ENCODE measurements around the gene TFR2. TPM values are rescaled to one million over a fixed set of nuclear protein-coding genes. Genes with fewer than 3 reads are reported as not detected.

The TFR2 gene
- total RNA-seq, 1 experiment from 2014 or later, result 11.8 TPM

DNA sequence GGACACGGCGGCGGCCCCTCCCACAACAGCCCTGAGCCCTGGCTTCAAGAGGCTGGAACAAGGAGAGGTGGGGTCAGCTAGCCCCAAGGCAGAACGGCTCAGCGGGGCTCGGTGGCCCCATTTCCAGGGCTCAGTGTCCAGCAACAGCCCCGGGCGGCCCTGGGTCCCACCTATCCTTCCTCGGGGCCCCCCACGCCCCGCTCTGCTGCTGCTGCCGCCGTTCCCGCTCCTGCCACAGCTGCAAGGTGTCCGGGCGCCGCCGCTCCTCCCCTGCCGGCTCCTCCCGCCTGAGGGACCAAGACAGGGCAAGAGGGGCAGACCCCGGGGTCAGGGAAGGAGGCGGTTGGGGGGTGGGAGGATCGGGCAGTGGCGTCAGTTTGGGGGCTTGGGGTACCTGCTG is 64.2 kb downstream of the TFR2 start:
- ChIA-PET RAD21 (ENCODE audit: low non-redundant PET in 1 of 2, low total read pairs in 2 of 2, uncharacterized antibody in 2 of 2, unreplicated experiment in 2 of 2) (no interaction called here), CTCF (no interaction called here), POLR2A (interaction anchor here (2.5 kb wide), 1 partner anchor 9 kb away, joined by 9 read pairs; the partner anchor contains the start of genes FBXO24 and LRCH4)
- Histone ChIP-seq H3K79me2 (ENCODE audit: insufficient read depth, low read length) (no peaks in the 10 kb centered on the region), H3K36me3 (ENCODE audit: control insufficient read depth in 1 of 2, insufficient read depth in 2 of 2, low read length in 2 of 2) (peaks cover 9 to 10% of the 10 kb centered on the region in 2 experiments; a peak in 3 of 4 replicates), H3K4me2 (ENCODE audit: low read length) (no peak overlapping the region), H3K9me3 (ENCODE audit: control insufficient read depth in 1 of 2, insufficient read depth in 1 of 2, low read depth in 1 of 2, low read length in 2 of 2) (no peaks in the 10 kb centered on the region), H3K27ac (ENCODE audit: low read depth, low read length) (no peak overlapping the region), H3K9me2 (ENCODE audit: insufficient read depth) (no peaks in the 10 kb centered on the region), H3K4me1 (ENCODE audit: control insufficient read depth in 1 of 2, insufficient read depth in 2 of 2, low read length in 2 of 2) (peaks cover 2 to 9% of the 10 kb centered on the region in 2 experiments; a peak in 3 of 4 replicates), H4K20me1 (ENCODE audit: insufficient read depth) (no peaks in the 10 kb centered on the region), H3K27me3 (ENCODE audit: insufficient read depth, low read length) (no peaks in the 10 kb centered on the region), H3K4me3 (replicated peaks in 1 of 2; ENCODE audit: low read depth in 1 of 2, low read length in 2 of 2) (no peak overlapping the region), H3K9ac (ENCODE audit: low read length) (no peak overlapping the region), H2AFZ (ENCODE audit: low read depth, low read length, poor library complexity, severe bottlenecking) (no peak overlapping the region)
- no peak for TF ChIP-seq CEBPB (IDR thresholded peaks at IDR 0.05; ENCODE audit: low read depth)
- no peak for TF ChIP-seq REST (IDR thresholded peaks at IDR 0.05; ENCODE audit: low read depth)
- no peak for TF ChIP-seq ATF3 (IDR thresholded peaks at IDR 0.05)
- TF ChIP-seq JUND (IDR thresholded peaks at IDR 0.05), result no peak
- no peak for TF ChIP-seq SRF (IDR thresholded peaks at IDR 0.05; ENCODE audit: low read depth)
- TF ChIP-seq, protein P1, sequence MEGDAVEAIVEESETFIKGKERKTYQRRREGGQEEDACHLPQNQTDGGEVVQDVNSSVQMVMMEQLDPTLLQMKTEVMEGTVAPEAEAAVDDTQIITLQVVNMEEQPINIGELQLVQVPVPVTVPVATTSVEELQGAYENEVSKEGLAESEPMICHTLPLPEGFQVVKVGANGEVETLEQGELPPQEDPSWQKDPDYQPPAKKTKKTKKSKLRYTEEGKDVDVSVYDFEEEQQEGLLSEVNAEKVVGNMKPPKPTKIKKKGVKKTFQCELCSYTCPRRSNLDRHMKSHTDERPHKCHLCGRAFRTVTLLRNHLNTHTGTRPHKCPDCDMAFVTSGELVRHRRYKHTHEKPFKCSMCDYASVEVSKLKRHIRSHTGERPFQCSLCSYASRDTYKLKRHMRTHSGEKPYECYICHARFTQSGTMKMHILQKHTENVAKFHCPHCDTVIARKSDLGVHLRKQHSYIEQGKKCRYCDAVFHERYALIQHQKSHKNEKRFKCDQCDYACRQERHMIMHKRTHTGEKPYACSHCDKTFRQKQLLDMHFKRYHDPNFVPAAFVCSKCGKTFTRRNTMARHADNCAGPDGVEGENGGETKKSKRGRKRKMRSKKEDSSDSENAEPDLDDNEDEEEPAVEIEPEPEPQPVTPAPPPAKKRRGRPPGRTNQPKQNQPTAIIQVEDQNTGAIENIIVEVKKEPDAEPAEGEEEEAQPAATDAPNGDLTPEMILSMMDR (IDR thresholded peaks at IDR 0.05 in 2 of 3, conservative IDR thresholded peaks at IDR 0.05 in 1 of 3; ENCODE audit: borderline replicate concordance in 1 of 3, insufficient read depth in 1 of 3, low read depth in 2 of 3, low read length in 2 of 3), result no peak
- no peak for TF ChIP-seq POLR2AphosphoS5 (IDR thresholded peaks at IDR 0.05; ENCODE audit: low read depth, low read length)
- TF ChIP-seq, protein P2, sequence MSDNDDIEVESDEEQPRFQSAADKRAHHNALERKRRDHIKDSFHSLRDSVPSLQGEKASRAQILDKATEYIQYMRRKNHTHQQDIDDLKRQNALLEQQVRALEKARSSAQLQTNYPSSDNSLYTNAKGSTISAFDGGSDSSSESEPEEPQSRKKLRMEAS (IDR thresholded peaks at IDR 0.05), result no peak
- TF ChIP-seq CBX3 (IDR thresholded peaks at IDR 0.05; ENCODE audit: low read depth), result no peak
- no peak for TF ChIP-seq ZFX (IDR thresholded peaks at IDR 0.05)
- no peak for TF ChIP-seq POLR2A (IDR thresholded peaks at IDR 0.05; ENCODE audit: borderline replicate concordance, extremely low read depth, insufficient read depth, insufficient read length)
- no peak for TF ChIP-seq EGR1 (IDR thresholded peaks at IDR 0.05; ENCODE audit: low read depth)
- TF ChIP-seq SP1 (IDR thresholded peaks at IDR 0.05; ENCODE audit: low read depth), result no peak
- no peak for TF ChIP-seq EZH2phosphoT487 (IDR thresholded peaks at IDR 0.05; ENCODE audit: borderline replicate concordance)
- no peak for TF ChIP-seq ELF1 (IDR thresholded peaks at IDR 0.05; ENCODE audit: borderline replicate concordance, low read depth)
- no peak for TF ChIP-seq ZNF274 (IDR thresholded peaks at IDR 0.05; ENCODE audit: low read depth, low read length)
- TF ChIP-seq TCF7L2 (IDR thresholded peaks at IDR 0.05; ENCODE audit: borderline replicate concordance, extremely low read depth, insufficient read depth, insufficient read length), result no peak
- TF ChIP-seq FOSL1 (IDR thresholded peaks at IDR 0.05; ENCODE audit: low read depth), result no peak
- TF ChIP-seq EZH2 (IDR thresholded peaks at IDR 0.05), result no peak
- TF ChIP-seq, protein P3, sequence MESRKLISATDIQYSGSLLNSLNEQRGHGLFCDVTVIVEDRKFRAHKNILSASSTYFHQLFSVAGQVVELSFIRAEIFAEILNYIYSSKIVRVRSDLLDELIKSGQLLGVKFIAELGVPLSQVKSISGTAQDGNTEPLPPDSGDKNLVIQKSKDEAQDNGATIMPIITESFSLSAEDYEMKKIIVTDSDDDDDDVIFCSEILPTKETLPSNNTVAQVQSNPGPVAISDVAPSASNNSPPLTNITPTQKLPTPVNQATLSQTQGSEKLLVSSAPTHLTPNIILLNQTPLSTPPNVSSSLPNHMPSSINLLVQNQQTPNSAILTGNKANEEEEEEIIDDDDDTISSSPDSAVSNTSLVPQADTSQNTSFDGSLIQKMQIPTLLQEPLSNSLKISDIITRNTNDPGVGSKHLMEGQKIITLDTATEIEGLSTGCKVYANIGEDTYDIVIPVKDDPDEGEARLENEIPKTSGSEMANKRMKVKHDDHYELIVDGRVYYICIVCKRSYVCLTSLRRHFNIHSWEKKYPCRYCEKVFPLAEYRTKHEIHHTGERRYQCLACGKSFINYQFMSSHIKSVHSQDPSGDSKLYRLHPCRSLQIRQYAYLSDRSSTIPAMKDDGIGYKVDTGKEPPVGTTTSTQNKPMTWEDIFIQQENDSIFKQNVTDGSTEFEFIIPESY (IDR thresholded peaks at IDR 0.05; ENCODE audit: extremely low read depth, insufficient replicate concordance, low read length), result no peak
- DNase-seq (ENCODE audit: low read depth, low spot score) (no peak), ATAC-seq (no peak)
- intact Hi-C loops (cut with micrococcal nuclease), result no loop called here
- no TSS peak for BruUV-seq (replicated peaks)

Measured in HCT116 (cell line).